GM19395 (cell line): ENCODE measurements around the gene TCFL5.
"Not testable (repeated sequence)": the region's sequence is repeated elsewhere in the genome, so short reads cannot be mapped to it uniquely, and the experiment has no call there.

Source experiments
- ATAC-seq: cut with Tn5 transposase; IDR thresholded peaks from one replicate; pipeline ENCODE4 v1.9.1; 2021; ENCODE audit warnings: mild to moderate bottlenecking, moderate library complexity; ENCODE audit not compliant: unreplicated experiment

Gene TCFL5

DNA sequence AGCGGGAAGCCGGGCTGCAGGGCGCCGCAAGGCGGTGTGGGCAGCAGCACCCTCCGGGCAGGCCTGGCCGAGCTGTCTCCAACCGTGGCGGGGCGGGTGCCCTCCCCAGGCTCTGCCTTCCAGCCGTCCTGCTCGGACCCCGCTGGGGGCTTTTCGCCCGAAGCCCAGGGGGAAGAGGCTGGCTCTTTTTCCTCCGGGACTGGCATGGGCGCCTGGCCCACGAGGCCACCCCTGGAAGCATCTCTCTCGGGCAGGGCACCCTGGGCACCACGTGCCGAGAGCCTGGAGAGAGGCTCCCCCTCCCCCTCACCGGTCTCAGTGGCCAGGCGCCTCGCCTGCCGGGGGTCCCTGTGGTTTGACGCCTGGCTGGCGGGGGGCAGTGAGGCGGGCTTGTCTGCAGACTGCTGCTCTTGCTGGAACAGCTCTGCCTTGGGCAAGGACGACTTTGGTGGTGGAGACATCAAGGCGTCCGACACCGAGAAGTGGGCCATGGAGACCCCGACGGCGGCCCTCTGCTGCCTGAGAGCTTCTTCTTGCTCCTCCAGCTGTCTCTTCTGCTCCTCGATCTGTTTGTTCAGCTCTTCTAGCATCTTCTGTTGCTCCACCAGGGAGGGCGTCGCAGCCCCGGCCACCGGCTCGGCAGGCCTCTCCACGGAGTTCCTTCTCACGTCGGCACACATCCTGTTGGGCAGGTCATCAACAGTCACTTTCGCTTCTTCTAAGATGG lies 19.5 kb upstream of the TCFL5 start:
- no peak for ATAC-seq

DNA sequence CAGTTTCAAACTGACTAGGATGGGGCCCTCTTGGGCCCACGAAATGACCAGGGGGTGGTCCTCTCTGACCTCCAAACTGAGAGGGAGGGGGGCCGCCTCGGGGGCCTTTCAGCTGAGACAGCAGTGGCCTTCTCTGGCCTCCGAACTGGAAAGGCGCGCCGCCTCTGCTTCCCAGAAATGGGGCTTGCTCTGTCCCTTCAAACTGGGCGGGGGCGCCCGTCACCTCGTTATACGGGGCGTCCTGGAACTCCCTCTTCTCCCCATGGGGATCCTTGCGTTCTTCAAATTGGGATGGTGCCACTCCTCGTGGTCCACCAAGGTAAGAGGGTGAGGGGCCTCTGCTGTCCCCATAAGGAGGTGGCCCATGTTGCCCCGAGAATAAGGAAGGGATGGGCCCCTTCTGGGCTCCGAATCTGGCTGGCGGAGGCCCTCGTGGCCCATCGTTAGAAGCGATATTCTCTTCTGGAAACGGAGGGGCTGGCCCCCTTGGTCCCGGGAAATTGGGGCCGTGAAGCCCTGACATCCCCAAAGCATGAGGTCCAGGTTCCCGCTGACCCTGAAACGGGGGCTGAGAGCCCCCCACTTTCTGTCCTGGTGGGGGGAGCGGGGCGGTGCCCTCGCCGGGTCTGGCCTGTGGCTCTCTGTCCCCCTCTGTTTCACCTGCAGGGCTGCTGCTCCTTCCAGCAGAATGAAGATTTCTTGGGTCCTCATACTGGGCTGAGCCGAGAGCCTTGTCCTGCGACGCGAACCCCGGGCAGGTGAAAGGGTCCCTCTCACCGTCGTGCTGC lies 18.7 kb upstream of the TCFL5 start:
- ATAC-seq = no peak

- ATAC-seq = no peak
Measured at GRCh38 chr20:62879275-62880146, 17.9 kb upstream of the TCFL5 start.

- no peak for ATAC-seq
Measured at GRCh38 chr20:62878244-62879038, 16.8 kb upstream of the TCFL5 start.

DNA sequence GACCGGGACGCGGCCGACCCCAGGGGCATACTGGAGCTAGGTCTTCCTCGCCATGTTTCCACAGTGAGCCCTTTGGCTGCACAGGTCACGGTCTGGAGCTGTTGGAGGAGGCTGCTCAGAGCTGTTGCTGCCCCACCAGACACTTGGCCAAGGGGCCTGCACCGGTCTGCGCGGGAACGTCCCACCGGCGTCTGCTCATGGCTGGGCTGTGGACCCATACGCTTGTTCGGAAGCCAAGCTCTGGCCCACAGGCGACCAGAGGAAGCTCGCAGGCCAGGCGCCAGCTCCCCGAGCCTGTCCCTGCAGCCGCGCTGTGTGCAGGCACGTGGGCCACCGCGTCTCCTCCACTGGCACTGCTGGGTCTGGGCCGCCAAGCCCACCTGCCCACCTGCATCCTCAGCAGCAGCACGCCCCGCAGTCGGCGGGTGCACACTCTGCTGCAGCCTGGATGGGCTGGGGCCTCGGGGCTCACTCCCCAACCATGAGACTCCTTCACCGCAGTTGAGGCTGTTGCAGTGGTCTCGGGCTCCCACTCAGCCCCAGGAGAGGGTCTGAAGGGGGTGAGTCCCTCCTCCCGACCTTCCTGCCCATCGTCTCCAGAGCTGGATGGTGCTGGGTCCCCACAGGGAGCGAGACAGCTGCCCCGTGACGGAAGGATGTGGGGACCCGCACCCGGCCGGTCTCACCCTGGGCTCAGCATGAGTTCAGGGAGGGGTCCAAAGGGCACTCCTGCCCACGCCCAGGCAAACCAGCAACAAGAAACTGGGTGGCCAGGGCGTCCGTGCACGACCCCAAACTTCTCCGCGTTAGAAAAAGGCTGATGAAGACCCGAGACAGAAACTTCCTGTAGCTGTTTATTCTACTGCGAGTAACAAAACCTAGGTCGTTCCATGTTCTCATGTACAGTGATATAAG lies 15.5 kb upstream of the TCFL5 start:
- ATAC-seq = no peak

DNA sequence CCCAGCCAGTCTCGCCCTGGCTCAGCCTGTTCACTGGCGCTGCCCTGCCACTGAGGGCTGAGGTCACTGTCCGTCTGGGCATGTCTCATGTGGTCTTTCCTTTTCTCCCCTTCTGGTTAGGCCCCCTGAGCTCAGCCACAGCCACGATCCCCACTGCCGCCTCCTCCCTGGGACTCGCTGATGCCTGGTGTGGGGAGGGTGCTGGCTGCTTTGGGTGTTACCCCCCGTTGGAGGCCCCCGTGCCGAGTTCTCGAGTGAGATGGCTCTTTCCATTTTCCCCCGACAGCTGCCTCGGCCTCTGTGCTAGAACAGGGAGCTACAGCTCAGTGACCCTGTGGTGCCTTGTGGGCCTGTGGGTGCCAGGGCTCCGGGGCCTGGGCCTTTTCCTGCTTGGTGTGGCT lies 14.9 kb upstream of the TCFL5 start:
- ATAC-seq = no peak

- no peak for ATAC-seq
Measured at GRCh38 chr20:62875419-62876361, 14.1 kb upstream of the TCFL5 start.

DNA sequence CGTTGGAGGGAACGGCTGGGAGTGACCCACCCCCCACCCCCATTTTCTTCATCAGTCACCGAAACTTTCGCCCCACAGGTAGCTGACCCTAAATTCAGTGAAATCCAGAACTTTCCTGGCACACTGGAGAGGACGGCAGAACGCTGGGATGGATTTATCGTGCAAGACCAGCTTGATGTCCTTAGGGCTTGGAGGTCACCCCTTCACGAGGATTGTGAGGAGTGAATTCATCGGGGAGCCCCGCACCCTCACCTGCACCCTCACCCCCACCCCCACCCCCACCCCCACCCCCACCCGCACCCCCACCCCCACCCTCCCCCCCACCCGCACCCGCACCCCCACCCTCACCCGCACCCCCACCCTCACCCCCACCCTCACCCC lies 13.3 kb upstream of the TCFL5 start:
- ATAC-seq = no peak

DNA sequence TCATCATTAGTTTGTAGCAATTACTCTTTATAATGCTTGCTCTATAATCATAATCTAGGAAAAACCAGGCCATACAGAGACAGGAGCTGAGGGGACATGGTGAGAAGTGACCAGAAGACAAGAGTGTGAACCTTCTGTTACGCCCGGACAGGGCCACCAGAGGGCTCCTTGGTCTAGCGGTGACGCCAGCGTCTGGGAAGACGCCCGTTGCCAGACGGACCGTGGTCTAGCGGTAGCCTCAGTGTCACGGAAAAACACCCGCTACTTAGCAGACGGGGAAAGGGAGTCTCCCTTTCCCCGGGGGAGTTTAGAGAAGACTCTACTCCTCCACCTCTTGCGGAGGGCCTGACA lies 12.0 kb upstream of the TCFL5 start:
- ATAC-seq = not testable (repeated sequence)

DNA sequence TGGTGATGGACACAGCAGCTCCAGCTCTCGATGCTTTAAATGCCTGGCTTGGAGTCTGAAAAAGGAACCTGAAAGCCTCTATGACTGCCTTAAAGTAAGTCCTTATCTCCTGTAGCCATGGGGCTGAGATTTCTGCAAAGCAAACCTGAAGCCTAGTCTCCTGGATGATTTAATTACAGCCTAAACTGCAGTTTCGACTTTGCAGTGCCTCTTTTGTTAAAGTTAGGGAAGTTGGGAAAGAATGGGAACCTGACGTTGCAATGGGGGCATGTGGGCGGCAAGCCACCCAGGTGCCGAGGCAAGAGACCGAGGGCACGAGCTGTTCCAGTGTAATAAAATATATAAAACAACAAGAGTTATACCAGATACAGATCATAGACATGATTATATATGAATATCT lies 11.7 kb upstream of the TCFL5 start:
- no peak for ATAC-seq

DNA sequence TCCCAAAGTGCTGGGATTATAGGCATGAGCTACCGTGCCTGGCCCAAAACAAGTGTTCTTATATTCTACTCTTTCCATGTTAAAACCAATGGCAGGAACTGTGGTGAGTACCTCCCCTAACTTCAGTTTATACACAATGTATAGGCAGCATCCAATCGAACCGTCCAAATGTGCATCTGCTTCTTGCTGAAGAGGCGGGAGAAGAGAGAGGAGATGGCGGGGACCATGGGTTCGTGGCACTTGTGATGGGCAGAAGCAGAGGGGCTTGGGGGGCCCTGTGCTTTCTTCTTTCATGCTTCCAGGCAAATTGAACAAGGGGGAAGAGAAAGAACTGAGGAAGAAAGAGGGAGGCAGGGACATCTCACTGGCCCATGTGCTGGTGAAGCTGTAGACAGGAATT lies 11.2 kb upstream of the TCFL5 start:
- ATAC-seq = no peak

DNA sequence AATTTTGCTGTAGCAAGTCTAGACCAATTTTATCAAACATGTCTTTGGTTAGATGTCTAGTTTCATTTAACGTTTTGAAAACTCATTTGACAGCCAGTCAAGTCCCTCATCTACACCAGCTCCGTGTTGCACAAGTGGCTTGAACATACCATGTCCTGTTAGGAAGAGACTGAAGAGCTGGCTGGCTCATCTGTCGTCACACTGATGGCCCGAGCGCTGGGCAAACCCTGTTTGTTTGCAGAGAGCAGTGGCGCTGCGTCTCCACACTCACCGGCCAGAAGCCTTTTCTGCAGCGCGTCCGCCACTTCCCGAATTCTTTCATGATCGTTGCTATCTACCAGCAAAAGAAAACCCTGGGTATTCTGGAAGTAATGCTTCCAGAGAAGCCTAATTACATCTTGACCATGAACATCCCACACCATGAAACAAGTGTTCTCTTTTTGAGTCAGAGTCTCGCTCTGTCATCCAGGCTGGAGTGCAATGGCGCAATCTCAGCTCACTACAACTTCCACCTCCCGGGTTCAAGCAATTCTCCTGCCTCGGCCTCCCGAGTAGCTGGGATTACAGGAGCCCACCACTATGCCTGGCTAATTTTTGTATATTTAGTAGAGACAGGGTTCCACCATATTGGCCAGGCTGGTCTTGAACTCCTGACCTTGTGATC lies 10.7 kb upstream of the TCFL5 start:
- ATAC-seq = no peak

DNA sequence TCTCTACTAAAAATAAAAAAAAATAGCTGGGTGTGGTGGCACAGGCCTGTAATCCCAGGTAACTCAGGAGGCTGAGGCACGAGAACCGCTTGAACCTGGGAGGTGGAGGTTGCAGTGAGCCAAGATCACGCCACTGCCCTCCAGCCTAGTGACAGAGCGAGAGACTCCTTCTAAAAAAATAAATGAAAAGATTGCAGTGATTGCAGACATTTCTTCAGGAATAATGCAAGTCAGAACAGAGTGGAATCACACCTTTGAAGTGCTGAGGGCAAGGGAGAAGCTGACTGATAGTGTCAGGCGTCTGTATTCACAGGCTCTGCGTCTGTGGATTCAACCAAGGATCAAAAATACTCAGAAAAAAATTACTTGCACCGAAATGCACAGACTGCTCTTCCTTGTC lies 2.6 kb upstream of the TCFL5 start:
- no peak for ATAC-seq

GRCh38 chr20:62860924-62861691 lies 514 bp downstream of the TCFL5 start:
- ATAC-seq = peak; percentile 30

DNA sequence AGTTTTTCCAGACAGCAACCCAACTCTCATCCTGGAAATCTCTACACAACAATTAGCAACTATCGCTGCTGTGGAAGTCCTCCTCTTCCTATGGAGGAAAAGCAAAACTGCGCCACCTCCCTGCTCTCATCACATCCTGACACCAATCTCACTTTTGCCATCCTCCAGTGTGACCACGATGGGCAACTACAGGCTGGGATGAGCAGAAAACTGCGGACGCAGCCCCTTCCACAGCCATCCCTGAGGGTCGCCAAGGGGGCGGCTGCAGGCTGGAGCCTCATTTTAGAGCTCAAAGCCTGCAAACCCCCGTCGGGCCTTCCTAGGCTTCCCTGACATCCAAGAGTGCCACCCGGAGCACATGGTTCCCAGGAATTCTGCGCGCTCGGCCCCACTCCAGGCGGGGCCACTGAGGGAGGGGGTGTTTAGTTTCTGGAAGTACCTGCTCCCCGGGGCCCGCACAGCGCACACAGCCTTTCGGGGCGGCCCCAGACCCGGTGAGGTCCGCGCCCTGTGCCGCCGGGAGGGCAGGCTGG lies 1.2 kb downstream of the TCFL5 start:
- no peak for ATAC-seq

- no peak for ATAC-seq
Measured at GRCh38 chr20:62859721-62860120, 1.9 kb downstream of the TCFL5 start.
